ENCODE measurements around the gene KIDINS220. TPM values are rescaled to one million over a fixed set of nuclear protein-coding genes. Genes with fewer than 3 reads are reported as not detected.

The KIDINS220 gene
- total RNA-seq, 1 donor from 2014 or later = 45.3 TPM

DNA sequence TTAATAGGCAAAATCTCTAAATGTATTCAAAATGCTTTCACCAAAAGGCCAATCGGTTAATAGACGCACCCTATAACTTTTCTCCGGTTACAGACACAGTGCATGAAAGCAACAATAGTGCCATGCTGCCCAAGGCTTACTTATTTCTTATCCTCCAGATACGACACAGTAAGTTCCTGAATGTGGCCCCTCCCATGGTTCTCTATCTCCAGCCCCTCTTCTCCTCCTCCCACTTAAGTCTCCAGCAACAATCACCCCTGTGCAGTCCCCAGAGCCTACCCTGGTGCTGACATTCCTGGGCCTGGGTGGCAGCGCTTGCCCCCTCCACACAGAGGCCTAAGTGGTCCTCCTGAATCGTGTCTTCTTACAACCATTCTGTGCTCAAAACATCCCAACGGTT, 3.6 kb downstream of the KIDINS220 start:
- Histone ChIP-seq H3K27me3 (ENCODE audit: control insufficient read depth, insufficient read depth, low read length) (no peaks in the 10 kb centered on the region), H3K36me3 (ENCODE audit: control insufficient read depth, insufficient read depth, low read length) (no peaks in the 10 kb centered on the region), H3K4me3 (ENCODE audit: low read depth, low read length) (no peak overlapping the region)
- FAIRE-seq = no peak
- TF ChIP-seq, protein P1, sequence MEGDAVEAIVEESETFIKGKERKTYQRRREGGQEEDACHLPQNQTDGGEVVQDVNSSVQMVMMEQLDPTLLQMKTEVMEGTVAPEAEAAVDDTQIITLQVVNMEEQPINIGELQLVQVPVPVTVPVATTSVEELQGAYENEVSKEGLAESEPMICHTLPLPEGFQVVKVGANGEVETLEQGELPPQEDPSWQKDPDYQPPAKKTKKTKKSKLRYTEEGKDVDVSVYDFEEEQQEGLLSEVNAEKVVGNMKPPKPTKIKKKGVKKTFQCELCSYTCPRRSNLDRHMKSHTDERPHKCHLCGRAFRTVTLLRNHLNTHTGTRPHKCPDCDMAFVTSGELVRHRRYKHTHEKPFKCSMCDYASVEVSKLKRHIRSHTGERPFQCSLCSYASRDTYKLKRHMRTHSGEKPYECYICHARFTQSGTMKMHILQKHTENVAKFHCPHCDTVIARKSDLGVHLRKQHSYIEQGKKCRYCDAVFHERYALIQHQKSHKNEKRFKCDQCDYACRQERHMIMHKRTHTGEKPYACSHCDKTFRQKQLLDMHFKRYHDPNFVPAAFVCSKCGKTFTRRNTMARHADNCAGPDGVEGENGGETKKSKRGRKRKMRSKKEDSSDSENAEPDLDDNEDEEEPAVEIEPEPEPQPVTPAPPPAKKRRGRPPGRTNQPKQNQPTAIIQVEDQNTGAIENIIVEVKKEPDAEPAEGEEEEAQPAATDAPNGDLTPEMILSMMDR (IDR thresholded peaks at IDR 0.05; ENCODE audit: insufficient read depth, low read length, severe bottlenecking) = no peak
- no peak for DNase-seq (ENCODE audit: low read depth)

DNA sequence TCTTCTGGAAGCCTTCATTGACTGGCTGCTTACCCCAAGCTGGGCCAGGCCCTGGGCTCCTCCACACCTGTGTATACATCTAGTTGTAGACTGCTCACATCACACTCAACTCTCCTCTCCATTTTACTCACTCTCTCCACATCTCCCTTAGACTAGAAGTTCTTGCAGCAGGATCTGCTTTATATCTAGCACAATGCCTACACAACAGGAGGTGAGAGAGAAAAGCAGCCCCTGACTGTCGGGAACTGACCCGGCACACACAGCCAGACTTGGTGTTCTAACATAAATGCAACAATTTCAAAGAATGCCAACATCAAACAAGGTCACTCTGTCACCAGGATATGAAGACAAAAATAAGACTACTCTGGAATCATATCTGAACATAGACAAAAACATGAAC, 5.9 kb downstream of the KIDINS220 start:
- no peak overlapping the region for H3K4me3 ChIP-seq (ENCODE audit: low read depth, low read length)
- TF ChIP-seq, protein P1 (IDR thresholded peaks at IDR 0.05; ENCODE audit: insufficient read depth, low read length, severe bottlenecking) = no peak
- no peaks in the 10 kb centered on the region for H3K27me3 ChIP-seq (ENCODE audit: control insufficient read depth, insufficient read depth, low read length)
- no peak for FAIRE-seq
- no peaks in the 10 kb centered on the region for H3K36me3 ChIP-seq (ENCODE audit: control insufficient read depth, insufficient read depth, low read length)
- no peak for DNase-seq (ENCODE audit: low read depth)

DNA sequence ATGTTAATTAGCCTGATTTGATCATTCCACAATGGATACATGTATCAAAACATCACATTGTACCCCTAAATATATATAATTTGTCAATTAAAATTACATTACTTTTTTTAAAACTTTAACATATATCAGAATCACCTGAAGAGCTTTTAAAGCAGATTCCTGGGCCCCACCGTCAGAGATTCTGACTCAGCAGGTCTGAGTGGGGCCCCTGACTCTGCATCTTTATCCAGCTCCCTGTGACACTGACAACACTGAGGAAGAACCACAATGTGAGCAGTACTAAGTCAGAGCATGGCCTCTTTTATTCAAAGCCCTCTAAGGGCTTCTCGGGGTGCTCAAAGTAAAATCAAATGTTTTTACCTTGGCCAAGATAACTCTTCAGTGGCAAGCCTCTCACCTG, 9.7 kb downstream of the KIDINS220 start:
- H3K27me3 ChIP-seq (ENCODE audit: control insufficient read depth, insufficient read depth, low read length) = no peaks in the 10 kb centered on the region
- no peak overlapping the region for H3K4me3 ChIP-seq (ENCODE audit: low read depth, low read length)
- FAIRE-seq (no peak), DNase-seq (ENCODE audit: low read depth) (no peak)
- TF ChIP-seq, protein P1 (IDR thresholded peaks at IDR 0.05; ENCODE audit: insufficient read depth, low read length, severe bottlenecking) = no peak
- no peaks in the 10 kb centered on the region for H3K36me3 ChIP-seq (ENCODE audit: control insufficient read depth, insufficient read depth, low read length)

DNA sequence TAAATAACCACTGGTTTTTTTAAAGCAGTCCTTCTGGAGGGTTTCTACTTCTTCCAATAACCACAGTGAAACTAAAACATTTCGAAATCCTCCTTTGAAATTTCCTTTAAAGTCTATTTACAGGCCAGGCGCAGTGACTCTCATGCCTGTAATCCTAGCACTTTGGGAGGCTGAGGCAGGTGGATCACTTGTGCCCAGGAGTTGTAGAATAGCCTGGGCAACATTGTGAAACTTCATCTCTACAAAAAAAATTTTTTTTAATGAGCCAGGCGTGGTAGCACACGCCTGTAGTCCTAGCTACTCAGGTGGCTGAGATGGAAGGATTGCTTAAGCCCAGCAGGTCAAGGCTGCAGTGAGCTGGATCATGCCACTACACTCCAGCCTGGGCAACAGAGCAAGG, 15.2 kb downstream of the KIDINS220 start:
- H3K36me3 ChIP-seq (ENCODE audit: control insufficient read depth, insufficient read depth, low read length) = no peaks in the 10 kb centered on the region
- TF ChIP-seq, protein P1 (IDR thresholded peaks at IDR 0.05; ENCODE audit: insufficient read depth, low read length, severe bottlenecking) = no peak
- FAIRE-seq = no peak
- peak; percentile 52 for DNase-seq (ENCODE audit: low read depth)
- H3K4me3 ChIP-seq (ENCODE audit: low read depth, low read length) = no peak overlapping the region
- no peaks in the 10 kb centered on the region for H3K27me3 ChIP-seq (ENCODE audit: control insufficient read depth, insufficient read depth, low read length)

DNA sequence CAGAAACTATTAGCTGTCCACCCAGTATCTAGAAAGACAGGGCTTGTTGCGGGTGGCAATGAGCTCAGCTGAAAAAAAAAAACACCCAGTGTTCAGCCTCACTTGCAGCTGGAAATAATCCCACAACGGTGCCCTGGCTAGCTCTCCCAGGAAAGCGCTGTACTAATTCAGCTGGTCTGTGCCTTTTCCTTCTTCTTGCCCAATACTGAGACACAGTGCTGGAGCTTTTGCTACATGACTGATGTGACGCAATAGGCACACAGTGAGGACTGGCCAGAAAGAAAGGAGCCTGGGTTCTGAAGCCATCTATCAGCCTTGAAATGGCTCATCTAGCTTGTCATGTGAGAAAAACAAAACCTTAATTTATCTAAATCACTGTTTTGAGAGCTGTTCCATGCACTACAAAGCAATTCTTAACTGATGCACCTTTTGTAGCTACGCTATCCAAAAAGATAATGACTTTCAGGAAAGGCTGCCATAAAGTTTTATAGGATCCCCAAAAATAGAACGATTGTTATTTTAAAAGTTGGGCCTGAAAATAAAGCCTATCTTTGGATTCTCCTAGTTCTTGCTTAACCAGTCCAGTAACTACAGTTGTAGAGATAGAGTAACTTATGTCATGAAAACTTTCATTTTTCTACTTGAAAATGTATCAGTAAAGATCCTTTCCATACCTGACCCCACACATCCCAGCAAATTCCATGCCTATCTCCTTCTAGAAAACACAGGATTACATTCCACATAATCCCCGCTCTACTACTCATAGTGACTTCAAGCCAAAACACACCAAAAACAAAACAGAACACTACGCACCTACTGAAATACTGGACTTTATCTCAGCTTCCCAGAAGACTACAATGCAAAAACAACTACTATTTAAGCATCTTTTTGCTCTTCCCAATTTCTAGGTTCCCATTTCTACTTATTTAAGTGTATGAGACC, 15.9 kb downstream of the KIDINS220 start:
- H3K36me3 ChIP-seq (ENCODE audit: control insufficient read depth, insufficient read depth, low read length) = no peaks in the 10 kb centered on the region
- FAIRE-seq = no peak

More for the DNA sequence above, 15.9 kb downstream of the KIDINS220 start:
- Histone ChIP-seq H3K4me3 (ENCODE audit: low read depth, low read length) (no peak overlapping the region), H3K27me3 (ENCODE audit: control insufficient read depth, insufficient read depth, low read length) (no peaks in the 10 kb centered on the region)
- DNase-seq (ENCODE audit: low read depth) = peak; percentile 21
- TF ChIP-seq, protein P1 (IDR thresholded peaks at IDR 0.05; ENCODE audit: insufficient read depth, low read length, severe bottlenecking) = no peak

Data from bronchial epithelial cell (primary cell).